ENCODE data around the gene HOXA9.

HOXA9 gene

DNA sequence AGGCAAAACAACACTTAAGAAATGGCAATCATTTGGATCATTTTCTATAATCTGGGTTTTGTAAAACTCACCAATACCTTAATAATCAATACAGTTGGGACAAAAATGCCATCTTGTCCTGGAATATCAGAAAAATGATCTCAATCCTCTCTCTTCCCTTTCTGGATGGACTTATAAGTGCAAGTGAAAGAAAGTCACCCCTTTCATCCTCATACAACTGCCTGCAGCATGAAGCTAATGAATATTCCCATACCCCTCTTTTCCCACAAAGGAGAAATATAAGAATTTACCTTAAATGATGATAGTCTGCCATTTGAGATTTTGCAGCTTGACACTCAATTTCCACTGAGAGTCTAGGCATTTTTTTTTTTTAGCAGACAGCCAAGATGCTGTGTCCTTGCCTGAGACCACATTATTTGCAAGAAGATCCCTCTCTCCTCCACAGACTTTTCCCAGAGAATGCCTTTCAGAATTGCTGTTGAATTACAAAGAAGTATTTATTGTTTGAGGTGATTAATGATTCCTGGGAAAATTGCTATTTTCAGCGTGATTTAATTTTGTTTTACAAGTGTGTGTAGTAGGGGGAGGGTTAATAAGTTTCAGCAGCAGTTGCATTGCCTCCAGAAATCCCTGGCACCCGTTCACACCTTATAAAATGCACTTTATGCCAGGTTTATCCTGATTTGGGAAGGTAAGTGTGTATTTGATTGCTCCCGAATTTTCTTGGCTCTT lies 38.6 kb downstream of the HOXA9 start:
- no peak for DNase-seq (ENCODE audit: low read depth in 2 of 2)

- DNase-seq (ENCODE audit: low read depth in 2 of 2) = no peak
These were observed 39.3 kb downstream of the HOXA9 start for GRCh38 chr7:27125986-27126394.

GRCh38 chr7:27124902-27125689 lies 40.2 kb downstream of the HOXA9 start:
- DNase-seq (ENCODE audit: low read depth in 2 of 2) = no peak

DNA sequence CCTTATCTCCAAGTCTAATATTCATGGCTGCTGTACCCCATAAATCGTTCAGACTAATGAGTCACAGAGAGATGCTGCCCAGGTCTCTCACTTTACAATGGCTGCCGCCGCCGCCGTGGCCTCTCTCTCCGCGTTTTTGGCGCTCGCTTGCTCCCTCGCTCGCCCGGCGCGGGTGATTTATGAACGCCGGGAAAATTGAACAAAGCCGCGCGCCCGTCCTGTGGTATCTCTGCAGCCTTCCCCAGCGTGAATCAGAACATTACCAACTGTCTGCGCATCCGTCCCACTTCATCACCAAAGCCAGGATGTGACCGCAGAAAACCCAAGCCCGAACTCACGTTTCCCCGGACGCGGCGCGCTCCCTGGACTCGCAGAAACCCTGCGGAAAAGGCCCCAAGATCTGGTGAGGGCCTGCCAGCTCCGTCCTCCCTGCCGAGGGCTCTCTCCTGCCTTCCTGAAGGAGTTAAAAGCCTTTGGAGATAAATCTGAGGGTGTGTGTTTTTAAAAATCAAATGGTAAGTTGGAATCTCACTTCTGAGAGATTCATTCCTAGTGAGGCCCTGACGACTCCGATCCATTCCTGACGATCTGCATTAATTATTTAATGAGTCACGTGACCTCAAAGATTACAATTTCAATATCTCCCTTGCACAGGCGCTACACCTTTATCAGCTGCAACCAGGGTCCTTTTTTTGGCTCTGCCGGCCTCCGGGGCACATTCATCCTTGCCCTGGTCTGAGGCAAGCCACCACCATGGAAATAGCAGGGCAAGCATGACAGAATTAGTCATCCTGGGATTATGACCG lies 41.0 kb downstream of the HOXA9 start:
- no peak for DNase-seq (ENCODE audit: low read depth in 2 of 2)

GRCh38 chr7:27123477-27124053 lies 41.8 kb downstream of the HOXA9 start:
- DNase-seq (ENCODE audit: low read depth in 2 of 2) = no peak

DNA sequence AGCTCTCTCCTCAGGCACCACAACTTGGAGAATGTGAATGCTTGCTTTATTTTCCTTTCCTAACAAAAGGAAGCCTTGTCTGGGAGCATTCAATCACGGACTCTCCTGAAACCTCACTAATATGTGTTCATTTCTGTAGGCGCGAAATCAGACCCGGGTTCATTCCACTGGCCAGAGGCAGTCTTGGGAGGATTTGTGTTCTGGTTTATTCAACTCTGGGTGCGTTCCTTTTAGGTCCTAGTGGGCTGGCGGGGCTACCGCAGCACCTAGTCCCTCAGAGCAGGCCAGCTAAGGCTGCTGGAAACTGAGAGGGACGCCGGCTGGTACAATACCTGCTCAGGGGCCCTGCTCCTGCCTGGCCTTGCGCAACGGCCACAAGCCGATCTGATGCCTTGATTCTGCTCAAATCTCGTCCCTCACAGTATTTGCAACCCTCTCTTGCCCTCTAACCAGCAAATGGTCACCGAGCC lies 42.3 kb downstream of the HOXA9 start:
- DNase-seq (ENCODE audit: low read depth in 2 of 2) = no peak

DNA sequence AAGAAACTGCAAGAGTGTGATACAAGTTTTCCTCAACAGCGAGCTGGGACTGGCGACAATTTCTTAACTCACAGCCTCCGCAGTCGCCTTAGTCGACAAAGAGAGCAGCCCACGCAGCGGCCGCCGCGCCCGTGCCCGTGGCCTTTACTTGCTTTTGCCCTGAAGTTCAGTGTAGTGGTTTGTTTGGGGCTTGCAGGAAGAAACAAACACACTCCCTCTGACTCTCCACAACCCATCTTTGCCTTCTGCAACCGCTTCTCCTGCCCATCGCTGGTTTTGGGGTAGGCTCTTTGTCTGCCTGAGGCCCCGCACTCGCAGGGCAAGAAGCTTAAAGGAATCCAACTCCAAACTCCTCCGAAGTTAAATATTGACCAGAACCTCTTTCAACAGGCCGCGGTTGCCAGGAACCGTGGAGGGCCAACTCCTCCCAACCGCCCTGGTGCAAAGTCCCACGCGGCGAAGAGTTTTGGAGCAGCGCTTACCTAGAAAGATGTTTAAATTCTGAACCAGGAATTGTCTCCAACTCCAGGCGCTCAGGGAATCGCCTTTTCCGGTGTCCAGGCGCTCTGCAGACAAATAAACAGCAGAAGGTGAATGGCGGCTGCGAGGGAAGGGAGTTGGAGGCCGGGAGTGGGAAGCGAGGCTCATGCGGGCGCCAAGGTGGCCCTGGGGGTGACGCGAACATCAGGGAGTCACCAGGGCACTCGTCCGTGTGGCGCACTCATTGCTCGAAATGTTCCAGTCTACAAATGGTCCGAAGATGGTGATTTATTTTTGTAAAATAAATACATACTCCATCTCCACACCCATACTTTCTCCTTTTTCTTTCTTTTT lies 43.0 kb downstream of the HOXA9 start:
- DNase-seq (ENCODE audit: low read depth in 2 of 2) = no peak

- no peak for DNase-seq (ENCODE audit: low read depth in 2 of 2)
These were observed 43.7 kb downstream of the HOXA9 start for GRCh38 chr7:27121684-27122076.

- no peak for DNase-seq (ENCODE audit: low read depth in 2 of 2)
These were observed 45.9 kb downstream of the HOXA9 start for GRCh38 chr7:27119412-27119911.

DNA sequence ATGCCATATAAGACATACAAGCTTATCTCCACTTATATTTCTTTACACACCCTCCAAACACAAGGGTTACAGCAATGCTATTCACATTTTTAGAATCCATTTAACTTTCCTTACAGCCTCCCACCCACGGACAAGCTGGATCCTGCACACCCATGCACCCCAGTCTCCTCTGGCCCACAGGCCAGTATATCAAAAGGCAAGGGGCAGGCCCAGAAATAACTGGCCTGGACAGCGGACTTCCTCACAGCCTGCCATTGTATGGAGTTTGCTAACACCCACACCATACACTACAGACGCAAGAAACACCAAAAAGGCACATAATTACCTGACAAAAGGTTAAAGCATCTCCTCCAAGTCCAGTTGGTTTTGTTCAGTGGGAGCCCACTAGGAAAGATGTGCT lies 46.8 kb downstream of the HOXA9 start:
- DNase-seq (ENCODE audit: low read depth in 2 of 2) = no peak

DNA sequence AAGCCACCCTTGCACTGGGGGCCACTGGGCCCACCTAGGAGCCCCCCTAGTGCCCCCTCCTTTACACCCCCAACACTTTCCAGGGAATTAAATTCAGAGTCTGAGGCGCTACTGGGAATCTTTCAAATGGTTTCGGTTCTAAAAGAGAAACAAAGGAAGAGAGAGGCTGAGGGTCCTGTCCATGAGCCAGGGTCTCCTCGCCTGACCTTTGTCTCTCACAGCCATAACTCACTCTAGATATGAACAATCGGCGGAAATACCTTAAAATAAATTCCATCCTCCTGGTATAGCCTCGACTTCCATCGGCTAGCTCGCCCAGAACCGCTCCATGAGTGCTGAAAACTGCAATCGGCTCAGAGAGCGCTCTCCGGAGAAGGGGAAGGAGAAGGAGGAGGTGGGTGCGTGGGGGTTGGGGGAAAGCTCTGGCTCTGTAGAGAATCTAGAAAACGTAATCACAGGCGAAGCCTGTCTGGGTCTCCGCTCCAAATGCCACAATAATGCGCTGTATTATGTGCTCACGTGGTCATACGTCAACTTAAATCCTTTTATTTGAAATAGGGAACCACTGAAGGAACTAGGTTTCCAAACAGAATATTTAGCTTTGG lies 47.3 kb downstream of the HOXA9 start:
- DNase-seq (ENCODE audit: low read depth in 2 of 2) = no peak

GRCh38 chr7:27116962-27117886 lies 48.1 kb downstream of the HOXA9 start:
- no peak for DNase-seq (ENCODE audit: low read depth in 2 of 2)

DNA sequence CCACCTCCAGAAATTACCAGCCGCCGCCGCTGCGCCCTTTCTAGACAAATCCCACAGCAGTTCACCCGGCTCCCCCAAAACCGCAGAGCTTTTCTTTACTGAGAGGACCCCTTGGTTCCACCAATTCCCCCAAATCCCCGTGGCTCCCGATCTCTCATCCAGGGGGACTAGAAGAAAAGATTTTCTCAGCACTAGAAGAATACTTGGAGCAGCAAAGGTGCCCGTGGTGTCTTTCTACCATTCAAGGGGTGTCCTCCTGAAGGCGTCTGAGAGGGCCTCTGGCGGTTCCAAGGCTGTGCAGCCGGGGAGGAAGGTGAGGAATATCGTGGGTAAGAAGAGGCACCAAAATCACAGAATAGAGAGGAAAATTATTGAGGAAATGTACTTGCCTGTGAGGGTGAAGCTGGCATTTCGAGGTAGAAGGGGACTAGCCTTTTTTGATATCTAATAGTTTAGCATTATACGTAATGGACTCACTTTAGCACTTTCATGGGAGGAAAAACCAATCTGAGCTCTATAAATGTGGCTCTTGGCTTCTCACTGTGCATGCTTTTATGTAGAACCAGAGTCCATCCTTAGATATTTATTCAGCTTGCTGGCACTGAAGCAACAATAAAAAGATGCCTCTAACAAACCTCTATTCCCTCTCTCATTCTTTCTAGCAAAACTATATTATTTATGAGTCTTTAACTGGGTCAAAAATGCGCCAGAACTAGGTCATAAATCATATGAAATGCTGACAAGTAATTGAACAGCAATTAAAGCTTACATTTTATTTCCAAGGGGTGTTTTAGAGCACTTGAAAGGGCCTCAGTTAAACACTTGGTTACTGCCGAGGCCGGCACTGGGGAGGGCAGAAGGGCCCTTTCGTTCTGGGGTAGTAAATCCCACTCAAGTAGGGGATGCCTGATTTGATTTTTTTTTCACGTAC lies 49.0 kb downstream of the HOXA9 start:
- DNase-seq (ENCODE audit: low read depth in 2 of 2) = no peak

DNA sequence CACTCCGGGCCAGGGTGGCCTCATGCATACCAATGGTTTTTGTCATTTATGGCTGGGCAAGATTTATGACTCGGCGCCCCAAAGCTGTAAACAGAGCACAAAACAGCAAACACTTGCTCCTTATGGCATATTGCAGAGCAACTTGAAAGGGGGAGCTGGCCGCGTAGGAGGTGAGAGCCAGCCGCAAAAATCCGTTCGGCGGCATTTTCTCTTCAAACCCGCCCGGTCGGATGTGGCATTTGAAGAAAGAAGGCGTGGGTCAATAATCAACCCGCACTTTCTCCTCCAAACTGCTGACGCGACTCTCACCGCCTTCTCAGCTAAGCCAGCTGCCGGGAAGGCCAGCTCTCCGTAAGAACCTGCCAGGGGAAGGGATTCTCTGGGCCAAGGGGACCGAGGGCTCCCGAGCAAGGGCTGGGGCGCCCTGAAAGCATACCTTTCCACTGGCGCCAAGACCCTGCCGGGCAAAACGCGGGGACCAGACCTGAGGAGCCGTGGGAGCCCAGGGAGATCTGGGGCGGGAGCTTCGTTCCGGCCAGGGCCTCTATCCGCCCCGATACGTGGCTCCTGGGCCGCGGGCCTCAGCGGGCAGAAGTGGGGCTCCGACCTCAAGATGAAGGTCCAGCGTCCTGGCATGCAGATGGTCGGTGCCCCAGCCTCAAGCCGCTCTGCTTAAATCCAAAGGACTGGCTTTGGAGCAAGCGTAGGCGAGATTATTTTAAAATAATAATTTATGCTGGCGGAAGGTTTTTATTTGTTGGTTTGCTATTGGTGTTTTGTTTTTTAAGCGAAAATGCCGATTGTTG lies 49.9 kb downstream of the HOXA9 start:
- no peak for DNase-seq (ENCODE audit: low read depth in 2 of 2)

- no peak for DNase-seq (ENCODE audit: low read depth in 2 of 2)
These were observed 50.5 kb downstream of the HOXA9 start for GRCh38 chr7:27114881-27115220.

GRCh38 chr7:27113991-27114769 lies 51.2 kb downstream of the HOXA9 start:
- DNase-seq (ENCODE audit: low read depth in 2 of 2) = no peak

Measured in stimulated activated CD4-positive, alpha-beta T cell treated with anti-CD3 and anti-CD28 coated beads, Interleukin-15, amount 100 ng/mL, for 48 hours (primary cell).